Activated naive CD4-positive, alpha-beta T cell (primary cell): ENCODE data around the gene AAMP.
A peak's percentile ranks its signal among the peaks of the same experiment; 100 is the strongest.

Source experiments
- DNase-seq, 4 experiments: peaks; one replicate each; lab custom pipeline; 2025; lab: John Stamatoyannopoulos, UW

The AAMP gene

DNA sequence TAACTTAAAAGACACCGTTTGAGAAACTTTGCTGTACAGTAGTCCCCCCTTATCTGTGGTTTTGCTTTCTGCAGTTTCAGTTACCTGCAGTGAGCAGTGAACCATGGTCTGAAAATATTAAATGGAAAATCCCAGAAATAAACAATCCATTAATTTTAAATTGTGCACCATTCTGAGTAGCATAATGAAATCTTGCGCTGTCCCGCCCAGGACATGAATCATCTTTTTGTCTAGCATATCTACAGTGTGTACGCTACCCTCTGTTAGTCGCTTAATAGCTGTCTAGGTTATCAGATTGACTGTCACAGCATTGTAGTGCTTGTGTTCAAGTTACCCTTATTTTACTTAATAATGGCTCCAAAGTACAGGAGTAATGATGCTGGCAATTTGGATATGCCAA is 46.9 kb downstream of the AAMP start:
- no peak for DNase-seq

DNA sequence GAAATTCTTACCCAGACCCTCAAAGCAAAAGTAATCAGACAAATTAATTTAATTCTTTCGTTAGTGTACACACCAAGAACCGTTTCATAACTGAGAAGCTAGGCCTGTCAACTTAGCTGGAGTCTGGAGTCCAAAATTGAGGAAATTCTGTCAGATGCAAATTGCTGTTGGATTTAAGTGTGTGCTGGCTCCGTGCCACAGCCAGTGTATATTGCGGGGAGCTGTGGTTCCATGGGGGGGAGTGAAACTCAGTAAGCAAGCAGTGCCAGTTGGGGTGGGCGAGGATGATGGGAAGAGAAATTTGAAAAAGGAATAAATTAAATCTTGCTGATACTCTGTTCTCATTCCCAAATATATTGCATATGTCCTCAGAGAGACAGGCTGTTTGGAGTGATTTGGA is 48.9 kb downstream of the AAMP start:
- DNase-seq: no peak

- DNase-seq: no peak
These were observed 50.0 kb downstream of the AAMP start for GRCh38 chr2:218219934-218220333.

- DNase-seq: no peak
These were observed 51.4 kb downstream of the AAMP start for GRCh38 chr2:218218268-218219185.

DNA sequence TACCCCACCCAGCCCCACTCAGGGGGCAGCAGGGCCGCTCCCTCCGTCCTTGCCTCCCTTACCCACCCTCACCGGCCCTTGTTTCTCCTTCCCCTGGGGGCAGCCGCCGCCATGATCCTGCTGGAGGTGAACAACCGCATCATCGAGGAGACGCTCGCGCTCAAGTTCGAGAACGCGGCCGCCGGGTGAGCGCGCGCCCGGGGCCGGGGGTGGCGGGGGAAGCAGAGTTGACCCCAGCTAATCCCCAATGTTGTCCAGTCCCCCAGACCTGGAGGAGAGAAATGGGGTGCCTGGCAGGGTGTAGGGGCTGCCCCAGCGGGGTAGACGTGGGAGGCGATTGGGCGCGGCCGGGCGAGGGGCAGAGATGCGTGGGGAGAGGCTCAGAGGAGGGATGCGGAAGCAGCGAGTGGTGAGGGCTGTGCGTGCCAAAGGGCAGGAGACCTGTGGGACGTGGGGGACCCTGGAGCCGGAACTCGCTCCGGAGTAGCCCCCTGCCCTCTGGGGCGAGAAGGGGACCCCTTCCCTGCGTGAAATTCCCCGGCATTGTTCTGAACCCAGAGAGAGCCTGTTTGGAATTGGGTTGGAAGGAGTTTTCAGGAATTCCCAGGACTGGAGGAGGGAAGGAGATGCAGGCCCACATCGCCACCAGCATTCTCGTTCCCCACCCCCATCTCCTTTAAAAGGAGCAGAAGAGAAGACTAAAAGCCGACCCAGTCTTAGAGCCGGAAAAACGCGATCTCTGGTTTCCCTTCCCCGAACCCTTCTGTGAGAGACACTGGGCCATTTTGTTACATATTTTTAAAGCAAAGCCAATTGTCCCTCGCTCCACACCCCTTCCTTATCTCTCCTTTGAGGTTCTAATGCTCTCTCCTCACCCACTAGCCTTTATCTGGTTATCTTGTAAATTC is 52.3 kb downstream of the AAMP start:
- DNase-seq: peak in 3 of 4 experiments; percentile 40 to 52 (median 49)

DNA sequence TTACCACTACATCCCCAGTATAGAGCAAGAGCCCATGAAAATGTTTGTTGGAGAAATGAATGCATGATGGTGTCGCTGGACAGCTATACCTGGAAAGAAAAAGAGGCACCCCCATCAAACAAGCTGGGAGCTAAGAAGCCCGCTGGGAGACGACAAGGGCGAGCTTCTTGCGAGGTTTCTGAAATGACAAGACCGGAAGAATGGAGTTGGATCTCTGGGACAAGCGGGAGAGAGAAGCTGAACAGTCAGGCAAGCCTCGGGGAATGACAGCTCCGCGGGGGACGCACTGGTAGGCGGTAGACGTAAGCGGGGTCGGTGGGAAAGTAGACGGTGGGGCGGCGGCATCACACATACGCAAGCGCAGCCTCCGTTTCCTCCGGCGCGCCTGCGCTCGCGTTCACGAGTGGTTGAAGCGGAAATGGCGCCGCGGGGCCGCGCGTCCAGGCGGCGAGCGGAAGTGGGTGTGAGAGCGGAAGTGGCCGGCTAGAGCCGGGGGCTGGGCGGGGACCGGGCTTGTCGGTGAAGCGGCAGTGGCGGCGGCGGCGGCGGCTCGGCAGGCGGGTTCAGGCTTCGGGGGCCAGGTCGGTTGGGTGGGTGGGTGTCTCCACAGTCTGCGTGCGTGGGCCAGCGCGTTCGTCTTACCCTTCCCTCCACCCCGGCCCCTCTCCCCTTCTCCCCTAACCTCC is 53.1 kb downstream of the AAMP start, which contains the start of gene ARPC2:
Gene ARPC2, plus strand, starts transcription at position 516 of the 686 bp plus-strand sequence. CDS start 282 bp downstream, outside the sequence.
- DNase-seq: peak; percentile 84 to 93 (median 89)

DNA sequence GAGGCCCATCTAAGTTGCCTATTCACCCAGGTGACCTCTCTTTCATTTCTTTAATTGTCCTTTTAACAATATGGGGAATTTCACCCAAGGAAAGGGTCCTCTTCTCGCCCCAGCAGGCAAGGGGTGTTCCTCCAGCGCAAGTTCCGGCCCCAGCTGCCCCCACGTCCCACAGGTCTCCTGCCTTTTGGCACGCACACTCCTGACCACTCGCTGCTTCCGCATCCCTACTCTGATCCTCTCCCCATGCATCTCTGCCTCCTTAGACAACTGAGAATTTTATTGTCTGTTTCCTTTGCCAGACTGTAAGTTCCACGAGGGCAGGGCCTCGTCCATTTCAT is 53.6 kb downstream of the AAMP start:
- no peak for DNase-seq
